Neural cell (in vitro differentiated cells): ENCODE results near the gene IBTK. TPM values are rescaled to one million over a fixed set of nuclear protein-coding genes. Genes with fewer than 3 reads are reported as not detected.

ENCODE experiments used
- H2AFZ ChIP-seq: fragments of 200-600, 300-800 bp; sonication (generic), shearing (Covaris generic); 2 replicates; pipeline ENCODE4 v1.6.0; 2014; ENCODE audit warnings: low read depth, mild to moderate bottlenecking, antibody characterized with exemption, low read length, moderate library complexity
- H3F3A ChIP-seq: fragments of 200-600 bp; shearing (Covaris generic); 2 replicates; pipeline ENCODE4 v1.6.1; 2016; ENCODE audit warnings: mild to moderate bottlenecking, moderate library complexity, mixed read lengths, antibody characterized with exemption, low read length; ENCODE audit not compliant: insufficient read depth, poor library complexity, severe bottlenecking
- H3K27ac ChIP-seq: fragments of 200-600, 300-800 bp; sonication (generic), shearing (Covaris generic); 2 replicates; pipeline ENCODE4 v1.5.1; 2014; ENCODE audit warnings: mild to moderate bottlenecking, low read length, moderate library complexity
- H3K27me3 ChIP-seq: fragments of 300-800, 200-600 bp; sonication (generic), shearing (Covaris generic); 2 replicates; pipeline ENCODE4 v1.6.0; 2014; ENCODE audit warnings: mild to moderate bottlenecking, low read depth, low read length, moderate library complexity; ENCODE audit not compliant: insufficient read depth
- H3K36me3 ChIP-seq: fragments of 300-800, 200-600 bp; sonication (generic), shearing (Covaris generic); 2 replicates; pipeline ENCODE4 v1.5.1; 2014; ENCODE audit warnings: mild to moderate bottlenecking, antibody characterized with exemption, low read length, moderate library complexity; ENCODE audit not compliant: insufficient read depth
- H3K4me2 ChIP-seq: fragments of 300-800, 200-600 bp; sonication (generic), shearing (Covaris generic); 2 replicates; pipeline ENCODE4 v1.6.0; 2014; ENCODE audit warnings: mild to moderate bottlenecking, low read length
- H3K4me3 ChIP-seq: fragments of 300-800, 200-600 bp; sonication (generic), shearing (Covaris generic); 2 replicates; pipeline ENCODE4 v1.5.1; 2014; ENCODE audit warnings: mild to moderate bottlenecking, low read length, moderate library complexity
- H3K79me2 ChIP-seq: fragments of 200-600 bp; shearing (Covaris generic); replicated peaks from 2 replicates; pipeline ENCODE4 v1.6.0; 2014; ENCODE audit warnings: mild to moderate bottlenecking, low read length, moderate library complexity; ENCODE audit not compliant: insufficient read depth
- H3K9ac ChIP-seq: fragments of 300-800, 200-600 bp; sonication (generic), shearing (Covaris generic); 2 replicates; pipeline ENCODE4 v1.6.1; 2016; ENCODE audit warnings: mild to moderate bottlenecking, low read length, mixed read lengths
- H3K9me2 ChIP-seq: fragments of 200-600 bp; shearing (Covaris generic); 2 replicates; pipeline ENCODE4 v1.6.1; 2016; ENCODE audit warnings: mild to moderate bottlenecking, low read length, mixed read lengths; ENCODE audit not compliant: insufficient read depth
- H3K9me3 ChIP-seq: fragments of 200-600, 300-800 bp; sonication (generic), shearing (Covaris generic); 2 replicates; pipeline ENCODE4 v1.6.1; 2016; ENCODE audit warnings: mild to moderate bottlenecking, mixed run types, low read length, moderate library complexity, mixed read lengths
- H4K20me1 ChIP-seq: fragments of 200-600 bp; shearing (Covaris generic); 2 replicates; pipeline ENCODE4 v1.6.1; 2016; ENCODE audit warnings: mild to moderate bottlenecking, mixed run types; ENCODE audit not compliant: insufficient read depth
- EP300 ChIP-seq: fragments of 450-650 bp; conservative IDR thresholded peaks from 2 replicates; pipeline ENCODE4 v1.6.1; 2014; ENCODE audit warnings: antibody characterized with exemption, mild to moderate bottlenecking, moderate library complexity; ENCODE audit not compliant: poor library complexity, severe bottlenecking
- EZH2 ChIP-seq: fragments of 200-600, 300-800 bp; shearing (Covaris generic), sonication (generic); IDR thresholded peaks from 2 replicates; pipeline ENCODE4 v1.6.1; 2014; ENCODE audit warnings: antibody characterized with exemption, low read length, borderline replicate concordance, mild to moderate bottlenecking; ENCODE audit not compliant: insufficient read depth, poor library complexity, severe bottlenecking
- MXI1 ChIP-seq: fragments of 450-650 bp; conservative IDR thresholded peaks from 2 replicates; pipeline ENCODE4 v1.6.1; 2014; ENCODE audit warnings: antibody characterized with exemption, mild to moderate bottlenecking; ENCODE audit not compliant: poor library complexity, severe bottlenecking
- POLR2AphosphoS5 ChIP-seq: IDR thresholded peaks from 2 replicates; pipeline ENCODE4 v1.6.1; 2012
- RAD21 ChIP-seq: fragments of 450-650 bp; conservative IDR thresholded peaks from 2 replicates; pipeline ENCODE4 v1.6.1; 2014; ENCODE audit warnings: antibody characterized with exemption, mild to moderate bottlenecking, moderate library complexity
- SMC3 ChIP-seq: fragments of 450-650 bp; conservative IDR thresholded peaks from 2 replicates; pipeline ENCODE4 v1.6.1; 2014; ENCODE audit warnings: antibody characterized with exemption, mild to moderate bottlenecking, moderate library complexity; ENCODE audit not compliant: poor library complexity
- TAF1 ChIP-seq: IDR thresholded peaks from 2 replicates; pipeline ENCODE4 v1.6.1; 2012; ENCODE audit warnings: low read depth
- polyA plus RNA-seq: library from polyadenylated mRNA; depleted of rRNA; stranded (reverse); fragments of >200 nt; gene quantifications from 2 replicates; pipeline ENCODE4 v1.2.3, GENCODE V29; 2014
- TF ChIP-seq, protein P1 (sequence below): fragments of 450-650 bp; IDR thresholded peaks from 2 replicates; pipeline ENCODE4 v1.5.1; 2014; ENCODE audit warnings: antibody characterized with exemption, mild to moderate bottlenecking, moderate library complexity; ENCODE audit not compliant: poor library complexity, severe bottlenecking
- TF ChIP-seq, protein P2 (sequence below): IDR thresholded peaks from 2 replicates; pipeline ENCODE4 v1.6.1; 2012; ENCODE audit warnings: borderline replicate concordance

IBTK gene
- polyA plus RNA-seq, 1 donor from 2014 or later, result 64.6 TPM

DNA sequence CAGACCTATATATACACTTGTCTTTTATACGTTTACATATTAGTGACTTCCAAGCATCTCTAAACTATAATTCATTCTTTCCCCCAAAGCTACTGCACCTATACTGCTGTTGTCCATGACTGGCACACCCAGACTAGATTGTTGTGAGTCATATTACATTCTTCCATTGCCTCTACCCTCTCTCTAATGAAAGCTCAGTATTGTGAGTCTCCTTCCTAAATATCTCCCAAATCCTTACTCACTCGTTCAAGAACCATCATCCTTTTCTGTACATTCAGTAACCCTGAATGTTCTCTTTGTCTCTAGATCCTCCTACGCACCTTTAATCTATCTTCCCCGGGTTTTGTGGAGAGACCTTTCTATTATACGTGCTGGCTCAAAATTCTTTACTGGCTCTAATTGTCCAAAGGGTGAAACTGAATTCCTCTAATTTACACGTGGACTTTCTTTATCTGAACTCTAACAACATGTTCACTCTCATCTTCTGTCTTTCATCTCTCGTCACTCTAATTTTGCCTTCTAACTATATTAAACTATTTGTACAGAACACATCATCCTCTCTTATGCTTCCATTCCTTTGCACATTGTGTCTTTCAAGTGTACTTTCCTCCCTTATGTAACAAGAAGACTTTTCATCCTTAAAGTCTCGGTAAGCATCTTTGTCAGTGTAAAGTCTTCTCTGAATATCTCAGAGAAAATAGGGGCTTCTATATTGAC, 109.3 kb downstream of the IBTK start:
- Histone ChIP-seq H3K79me2 (no peaks in the 10 kb centered on the region), H3K4me3 (no peak overlapping the region), H3K36me3 (no peaks in the 10 kb centered on the region), H3K4me2 (no peak overlapping the region), H4K20me1 (no peaks in the 10 kb centered on the region), H3K9me2 (no peaks in the 10 kb centered on the region), H3K9ac (no peak overlapping the region), H3K9me3 (no peaks in the 10 kb centered on the region), H3F3A (no peaks in the 10 kb centered on the region), H2AFZ (no peak overlapping the region), H3K27me3 (no peaks in the 10 kb centered on the region), H3K27ac (no peak overlapping the region)
- TF ChIP-seq, protein P1, sequence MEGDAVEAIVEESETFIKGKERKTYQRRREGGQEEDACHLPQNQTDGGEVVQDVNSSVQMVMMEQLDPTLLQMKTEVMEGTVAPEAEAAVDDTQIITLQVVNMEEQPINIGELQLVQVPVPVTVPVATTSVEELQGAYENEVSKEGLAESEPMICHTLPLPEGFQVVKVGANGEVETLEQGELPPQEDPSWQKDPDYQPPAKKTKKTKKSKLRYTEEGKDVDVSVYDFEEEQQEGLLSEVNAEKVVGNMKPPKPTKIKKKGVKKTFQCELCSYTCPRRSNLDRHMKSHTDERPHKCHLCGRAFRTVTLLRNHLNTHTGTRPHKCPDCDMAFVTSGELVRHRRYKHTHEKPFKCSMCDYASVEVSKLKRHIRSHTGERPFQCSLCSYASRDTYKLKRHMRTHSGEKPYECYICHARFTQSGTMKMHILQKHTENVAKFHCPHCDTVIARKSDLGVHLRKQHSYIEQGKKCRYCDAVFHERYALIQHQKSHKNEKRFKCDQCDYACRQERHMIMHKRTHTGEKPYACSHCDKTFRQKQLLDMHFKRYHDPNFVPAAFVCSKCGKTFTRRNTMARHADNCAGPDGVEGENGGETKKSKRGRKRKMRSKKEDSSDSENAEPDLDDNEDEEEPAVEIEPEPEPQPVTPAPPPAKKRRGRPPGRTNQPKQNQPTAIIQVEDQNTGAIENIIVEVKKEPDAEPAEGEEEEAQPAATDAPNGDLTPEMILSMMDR, result no peak
- TF ChIP-seq TAF1, result no peak
- TF ChIP-seq RAD21, result no peak
- no peak for TF ChIP-seq MXI1
- no peak for TF ChIP-seq EP300
- no peak for TF ChIP-seq POLR2AphosphoS5
- TF ChIP-seq, protein P2, sequence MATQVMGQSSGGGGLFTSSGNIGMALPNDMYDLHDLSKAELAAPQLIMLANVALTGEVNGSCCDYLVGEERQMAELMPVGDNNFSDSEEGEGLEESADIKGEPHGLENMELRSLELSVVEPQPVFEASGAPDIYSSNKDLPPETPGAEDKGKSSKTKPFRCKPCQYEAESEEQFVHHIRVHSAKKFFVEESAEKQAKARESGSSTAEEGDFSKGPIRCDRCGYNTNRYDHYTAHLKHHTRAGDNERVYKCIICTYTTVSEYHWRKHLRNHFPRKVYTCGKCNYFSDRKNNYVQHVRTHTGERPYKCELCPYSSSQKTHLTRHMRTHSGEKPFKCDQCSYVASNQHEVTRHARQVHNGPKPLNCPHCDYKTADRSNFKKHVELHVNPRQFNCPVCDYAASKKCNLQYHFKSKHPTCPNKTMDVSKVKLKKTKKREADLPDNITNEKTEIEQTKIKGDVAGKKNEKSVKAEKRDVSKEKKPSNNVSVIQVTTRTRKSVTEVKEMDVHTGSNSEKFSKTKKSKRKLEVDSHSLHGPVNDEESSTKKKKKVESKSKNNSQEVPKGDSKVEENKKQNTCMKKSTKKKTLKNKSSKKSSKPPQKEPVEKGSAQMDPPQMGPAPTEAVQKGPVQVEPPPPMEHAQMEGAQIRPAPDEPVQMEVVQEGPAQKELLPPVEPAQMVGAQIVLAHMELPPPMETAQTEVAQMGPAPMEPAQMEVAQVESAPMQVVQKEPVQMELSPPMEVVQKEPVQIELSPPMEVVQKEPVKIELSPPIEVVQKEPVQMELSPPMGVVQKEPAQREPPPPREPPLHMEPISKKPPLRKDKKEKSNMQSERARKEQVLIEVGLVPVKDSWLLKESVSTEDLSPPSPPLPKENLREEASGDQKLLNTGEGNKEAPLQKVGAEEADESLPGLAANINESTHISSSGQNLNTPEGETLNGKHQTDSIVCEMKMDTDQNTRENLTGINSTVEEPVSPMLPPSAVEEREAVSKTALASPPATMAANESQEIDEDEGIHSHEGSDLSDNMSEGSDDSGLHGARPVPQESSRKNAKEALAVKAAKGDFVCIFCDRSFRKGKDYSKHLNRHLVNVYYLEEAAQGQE, result no peak
- TF ChIP-seq EZH2, result no peak
- TF ChIP-seq SMC3, result no peak

DNA sequence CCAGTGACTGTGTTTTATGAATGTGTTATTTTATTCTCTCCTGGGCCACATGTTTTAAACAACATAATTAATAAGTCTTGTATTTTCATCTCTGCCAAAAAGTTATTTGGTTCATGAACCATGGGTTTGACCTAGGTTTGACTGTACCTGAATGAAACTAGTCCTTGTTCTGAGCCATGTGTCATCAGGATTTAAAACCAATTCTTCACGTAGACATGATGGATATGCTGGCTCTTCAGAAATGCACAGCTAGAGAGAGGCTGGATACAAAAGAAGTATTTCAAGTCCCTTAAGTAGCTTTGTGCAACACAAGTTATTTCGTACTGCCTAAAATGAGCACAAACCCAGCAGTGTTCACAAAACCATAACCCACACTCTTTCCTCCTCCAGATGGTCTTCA, 116.1 kb downstream of the IBTK start:
- H3K36me3 ChIP-seq, result no peaks in the 10 kb centered on the region
- no peaks in the 10 kb centered on the region for H3F3A ChIP-seq
- no peaks in the 10 kb centered on the region for H3K27me3 ChIP-seq
- no peak for TF ChIP-seq RAD21
- TF ChIP-seq EP300, result no peak
- TF ChIP-seq, protein P2, result no peak
- TF ChIP-seq, protein P1, result no peak
- no peak for TF ChIP-seq POLR2AphosphoS5
- no peak for TF ChIP-seq EZH2
- no peak for TF ChIP-seq SMC3
- TF ChIP-seq MXI1, result no peak
- no peak for TF ChIP-seq TAF1
- no peak overlapping the region for H2AFZ ChIP-seq
- H3K9ac ChIP-seq, result no peak overlapping the region
- H3K9me2 ChIP-seq, result no peaks in the 10 kb centered on the region
- no peaks in the 10 kb centered on the region for H3K9me3 ChIP-seq
- no peaks in the 10 kb centered on the region for H3K79me2 ChIP-seq
- no peak overlapping the region for H3K4me2 ChIP-seq
- no peak overlapping the region for H3K27ac ChIP-seq
- no peaks in the 10 kb centered on the region for H4K20me1 ChIP-seq
- H3K4me3 ChIP-seq, result no peak overlapping the region
